ENCODE measurements around the gene LARP4. TPM values are rescaled to one million over a fixed set of nuclear protein-coding genes. Genes with fewer than 3 reads are reported as not detected.

Gene LARP4
- total RNA-seq, 6 donors from 2014 or later = 29.1 to 75.2 (median 45.4) TPM

- TF ChIP-seq POLR2AphosphoS5 (IDR thresholded peaks at IDR 0.05) = peak in 1 of 2 donors; percentile 39
- no peak for TF ChIP-seq EP300 (IDR thresholded peaks at IDR 0.05)
- no peak for ATAC-seq (ENCODE audit: low FRiP score in 2 of 2)
- no peaks in the 10 kb centered on the region for H3K4me1 ChIP-seq
- no peak for DNase-seq
- H3K36me3 ChIP-seq = no peaks in the 10 kb centered on the region
- 48 to 59% methylated on average over 3 of the region's 3 CpGs for whole genome bisulfite sequencing, 2 donors
- no peaks in the 10 kb centered on the region for H3K9me3 ChIP-seq
- no peak overlapping the region for H3K4me3 ChIP-seq
- H3K27ac ChIP-seq = no peak overlapping the region
- no peaks in the 10 kb centered on the region for H3K27me3 ChIP-seq
Observed at GRCh38 chr12:50390316-50390741, 10.4 kb upstream of the LARP4 start.

GRCh38 chr12:50394469-50395029 is 6.1 kb upstream of the LARP4 start:
- no peaks in the 10 kb centered on the region for H3K9me3 ChIP-seq
- no peak overlapping the region for H3K27ac ChIP-seq
- ATAC-seq (ENCODE audit: low FRiP score in 2 of 2) = no peak
- H3K4me1 ChIP-seq = no peaks in the 10 kb centered on the region
- 82 to 83% methylated on average over 4 of the region's 4 CpGs for WGBS, 2 donors
- no peak for DNase-seq
- no peak for TF ChIP-seq CTCF (IDR thresholded peaks at IDR 0.05)
- no peak for TF ChIP-seq POLR2A (IDR thresholded peaks at IDR 0.05)
- no peak for TF ChIP-seq POLR2AphosphoS5 (IDR thresholded peaks at IDR 0.05)
- TF ChIP-seq EP300 (IDR thresholded peaks at IDR 0.05) = no peak
- no peaks in the 10 kb centered on the region for H3K36me3 ChIP-seq
- H3K4me3 ChIP-seq = no peak overlapping the region
- no peaks in the 10 kb centered on the region for H3K27me3 ChIP-seq

DNA sequence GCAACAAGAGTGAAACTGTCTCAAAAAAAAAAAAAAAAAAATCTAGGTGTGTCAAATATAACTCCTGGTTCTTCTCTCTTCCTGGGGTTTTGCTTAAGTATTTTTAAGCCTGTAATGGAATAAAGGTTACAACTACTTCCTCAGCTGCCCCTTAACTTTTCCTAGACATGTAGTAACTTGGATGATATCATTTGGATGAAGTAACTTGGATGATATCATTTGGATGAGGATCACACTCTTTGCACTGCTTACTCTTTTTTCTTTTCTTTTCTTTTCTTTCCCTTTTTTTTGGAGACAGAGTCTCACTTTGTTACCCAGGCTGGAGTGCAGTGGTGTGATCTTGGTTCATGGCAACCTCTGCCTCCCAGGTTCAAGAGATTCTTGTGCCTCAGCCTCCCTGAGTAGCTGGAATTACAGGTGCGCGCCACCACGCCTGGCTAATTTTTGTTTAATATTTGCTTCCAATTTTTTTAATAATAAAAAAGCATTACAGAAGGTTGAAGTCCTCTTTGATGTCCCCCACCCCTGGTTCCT is 3.5 kb upstream of the LARP4 start:
- peak in 1 of 2 donors; percentile 8 for ATAC-seq (ENCODE audit: low FRiP score in 2 of 2)
- no peaks in the 10 kb centered on the region for H3K9me3 ChIP-seq
- no peak for DNase-seq
- H3K36me3 ChIP-seq = no peaks in the 10 kb centered on the region
- H3K4me1 ChIP-seq = peaks cover 0 to 3% (median 0%) of the 10 kb centered on the region in 4 donors
- no peaks in the 10 kb centered on the region for H3K27me3 ChIP-seq
- no peak overlapping the region for H3K27ac ChIP-seq
- TF ChIP-seq CTCF (IDR thresholded peaks at IDR 0.05) (no peak), EP300 (IDR thresholded peaks at IDR 0.05) (no peak), POLR2A (IDR thresholded peaks at IDR 0.05) (no peak), POLR2AphosphoS5 (IDR thresholded peaks at IDR 0.05) (no peak)
- 80 to 97% methylated on average over 3 of the region's 3 CpGs for WGBS, 2 donors
- H3K4me3 ChIP-seq = no peak overlapping the region

DNA sequence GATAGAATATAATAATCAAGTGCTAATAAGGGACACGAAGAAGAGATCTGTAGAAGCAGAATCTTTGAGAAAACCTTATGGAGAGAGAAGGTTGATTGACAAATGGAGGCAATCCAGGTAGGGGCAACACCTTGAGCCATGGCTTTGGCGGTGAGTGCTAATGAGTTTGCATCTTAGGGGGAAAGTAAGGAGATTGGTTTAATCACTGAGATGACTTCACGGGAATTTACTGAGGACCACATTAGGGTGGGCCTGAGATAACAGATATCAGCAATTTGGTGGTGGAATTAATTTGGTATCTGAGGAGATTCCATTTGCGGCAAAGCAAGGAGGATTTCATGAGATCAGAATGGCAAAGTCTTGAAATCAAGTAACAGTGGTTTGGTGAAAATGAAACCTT is 1.8 kb upstream of the LARP4 start:
- no peaks in the 10 kb centered on the region for H3K36me3 ChIP-seq
- H3K4me1 ChIP-seq = peaks cover 9 to 16% (median 15%) of the 10 kb centered on the region in 4 donors
- H3K9me3 ChIP-seq = no peaks in the 10 kb centered on the region
- ATAC-seq (ENCODE audit: low FRiP score in 2 of 2) (no peak), DNase-seq (no peak)
- no peak for TF ChIP-seq EP300 (IDR thresholded peaks at IDR 0.05)
- TF ChIP-seq POLR2A (IDR thresholded peaks at IDR 0.05) = no peak
- no peak for TF ChIP-seq POLR2AphosphoS5 (IDR thresholded peaks at IDR 0.05)
- WGBS, 2 donors = 96 to 97% methylated on average over 4 of the region's 4 CpGs
- no peaks in the 10 kb centered on the region for H3K27me3 ChIP-seq
- H3K27ac ChIP-seq = no peak overlapping the region
- H3K4me3 ChIP-seq = no peak overlapping the region

DNA sequence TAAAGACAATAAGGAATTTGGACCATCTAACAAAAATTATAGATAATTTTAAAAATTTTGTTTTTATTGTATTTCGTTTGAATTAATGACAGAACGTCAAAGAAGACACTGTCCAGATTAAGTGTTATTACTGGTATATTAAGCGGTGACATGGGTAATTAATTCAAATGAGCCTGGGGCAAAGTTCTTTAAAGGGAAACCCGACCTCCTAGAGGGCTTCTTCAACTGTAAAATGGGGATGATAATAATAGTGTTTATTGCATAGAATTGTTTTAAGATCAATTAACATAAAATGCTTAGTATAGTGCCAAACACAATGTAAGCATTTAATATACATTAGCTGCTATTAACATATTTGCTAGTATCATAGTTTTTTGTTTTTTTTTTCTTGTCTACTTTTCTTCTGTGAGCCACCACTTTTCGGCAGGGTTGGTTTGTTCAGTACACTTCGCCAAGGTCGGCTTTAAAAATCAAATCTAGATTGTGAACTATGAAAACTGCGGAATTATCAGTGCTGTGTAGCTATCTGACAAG is 514 bp upstream of the LARP4 start:
- 37 to 39% methylated on average over 8 of the region's 8 CpGs for WGBS, 2 donors
- no peak for ATAC-seq (ENCODE audit: low FRiP score in 2 of 2)
- Histone ChIP-seq H3K27ac (peak overlapping the region; percentile 83 to 91 (median 88)), H3K4me1 (peaks cover 9 to 16% (median 15%) of the 10 kb centered on the region in 4 donors), H3K9me3 (no peaks in the 10 kb centered on the region), H3K4me3 (peak overlapping the region in 3 of 4 donors; percentile 58 to 81 (median 79)), H3K36me3 (no peaks in the 10 kb centered on the region), H3K27me3 (no peaks in the 10 kb centered on the region)
- no peak for TF ChIP-seq POLR2A (IDR thresholded peaks at IDR 0.05)
- no peak for TF ChIP-seq POLR2AphosphoS5 (IDR thresholded peaks at IDR 0.05)
- no peak for DNase-seq

GRCh38 chr12:50401500-50402081 is 906 bp downstream of the LARP4 start:
- WGBS, 2 donors = 1 to 2% methylated on average over 16 of the region's 16 CpGs
- peak; percentile 38 to 55 for ATAC-seq (ENCODE audit: low FRiP score in 2 of 2)
- H3K4me3 ChIP-seq = peak overlapping the region; percentile 58 to 81 (median 74)
- H3K27me3 ChIP-seq = no peaks in the 10 kb centered on the region
- peak overlapping the region; percentile 83 to 91 (median 88) for H3K27ac ChIP-seq
- TF ChIP-seq POLR2A (IDR thresholded peaks at IDR 0.05) (peak in 1 of 4 donors; percentile 38), CTCF (IDR thresholded peaks at IDR 0.05) (no peak)
- H3K4me1 ChIP-seq = peaks cover 9 to 16% (median 15%) of the 10 kb centered on the region in 4 donors
- H3K9me3 ChIP-seq = no peaks in the 10 kb centered on the region
- H3K36me3 ChIP-seq = no peaks in the 10 kb centered on the region
- DNase-seq = peak in 1 of 2 donors; percentile 58

Data from upper lobe of left lung (tissue), 6 donors.